GM19468 (cell line): Measurements from ENCODE around the gene CAV2.

Experiments
- ATAC-seq: cut with Tn5 transposase; IDR thresholded peaks from one replicate; pipeline ENCODE4 v1.9.1; 2021; ENCODE audit warnings: mild to moderate bottlenecking, moderate library complexity, moderate number of reproducible peaks; ENCODE audit not compliant: unreplicated experiment; ENCODE audit errors: extremely low read depth

CAV2 gene

DNA sequence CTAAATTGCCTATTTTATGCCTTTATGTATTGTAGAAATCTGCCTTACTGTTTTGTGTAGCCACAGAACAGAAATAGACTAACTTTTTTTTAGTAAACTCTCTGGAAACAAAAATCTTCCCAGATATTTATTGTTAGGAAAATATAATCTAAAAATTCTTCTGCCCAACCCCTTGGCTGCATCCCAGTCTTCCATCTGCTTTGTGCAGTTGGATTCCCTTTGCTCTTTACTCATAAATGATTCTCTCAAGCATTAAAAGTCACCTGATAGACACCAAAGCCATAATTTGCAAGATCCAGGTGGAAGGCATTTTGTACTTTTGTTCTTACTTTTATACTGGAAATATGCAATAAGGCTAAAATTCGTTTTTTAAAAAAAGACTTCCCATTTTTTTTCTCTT lies 6.1 kb upstream of the CAV2 start:
- no peak for ATAC-seq

DNA sequence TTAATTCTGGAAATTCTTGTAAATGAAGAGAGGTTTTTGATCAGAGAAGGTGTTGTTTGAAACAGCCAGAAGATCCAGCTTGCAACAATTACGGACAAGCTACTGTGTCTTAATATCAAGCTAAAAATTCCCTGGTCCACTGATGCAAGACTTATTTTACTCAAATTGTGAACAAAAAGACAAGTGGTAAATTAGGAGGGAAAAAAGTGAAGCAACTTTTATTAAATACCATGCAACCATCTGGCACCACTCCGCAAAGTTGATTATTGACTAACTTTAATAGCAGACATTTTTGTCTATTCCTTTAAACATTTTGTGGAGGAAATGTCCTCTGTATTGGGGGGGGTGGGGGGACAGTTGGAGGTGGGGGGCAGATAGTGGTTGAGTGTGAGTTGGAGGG lies 5.1 kb upstream of the CAV2 start:
- ATAC-seq: no peak

DNA sequence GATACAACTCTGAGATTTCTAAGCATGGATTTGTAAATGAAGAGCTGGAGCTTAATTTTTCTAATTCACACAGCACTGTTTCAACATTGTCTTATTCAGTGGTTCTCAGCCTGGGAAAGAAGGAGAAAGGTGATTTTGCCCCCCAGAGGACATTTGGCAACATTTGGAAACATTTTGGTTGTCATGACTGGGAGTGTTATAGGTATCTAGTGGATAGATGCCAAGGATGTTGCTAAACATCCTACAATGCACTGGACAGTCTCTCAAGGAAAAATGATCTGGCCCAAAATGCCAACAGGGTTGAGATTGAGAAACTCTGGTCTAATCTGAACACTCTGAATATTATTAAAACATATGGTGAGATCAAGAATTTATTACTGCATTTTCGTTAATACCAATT lies 3.8 kb upstream of the CAV2 start:
- ATAC-seq: no peak

DNA sequence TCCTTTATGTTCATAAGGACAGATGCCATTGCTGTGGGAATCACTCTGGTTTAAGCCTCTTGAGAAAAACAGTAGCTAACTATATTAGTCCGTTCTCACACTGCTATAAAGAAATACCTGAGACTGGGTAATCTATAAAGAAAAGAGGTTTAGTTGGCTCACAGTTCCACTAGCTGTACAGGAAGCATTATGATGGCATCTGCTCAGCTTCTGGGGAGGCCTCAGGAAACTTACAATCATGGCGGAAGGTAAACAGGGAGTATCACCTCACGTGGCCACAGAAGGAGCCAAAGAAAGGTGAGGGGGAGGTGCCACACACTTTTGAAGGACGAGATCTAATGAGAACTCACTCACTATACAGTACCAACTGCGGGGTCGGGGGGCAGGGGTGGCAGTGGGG lies 2.9 kb upstream of the CAV2 start:
- ATAC-seq: no peak

DNA sequence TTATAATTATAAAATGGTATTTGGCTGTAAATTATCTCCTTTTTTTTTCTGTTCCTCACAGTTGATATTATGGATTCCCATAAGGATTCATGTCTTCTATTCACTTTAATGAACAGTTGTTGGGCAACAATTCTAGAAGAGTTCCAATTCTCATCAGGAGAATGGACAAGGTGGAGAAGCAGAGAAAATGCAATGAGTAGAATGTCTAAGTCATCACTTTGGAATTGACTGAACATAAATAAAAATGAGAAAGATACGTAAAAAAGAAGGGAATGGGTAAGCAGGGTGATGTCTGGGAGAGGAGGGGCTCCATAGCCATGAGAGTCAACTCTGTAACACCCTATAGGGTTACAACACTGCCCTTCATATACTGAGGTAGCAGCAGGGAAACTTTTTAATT lies 1.8 kb upstream of the CAV2 start:
- no peak for ATAC-seq

DNA sequence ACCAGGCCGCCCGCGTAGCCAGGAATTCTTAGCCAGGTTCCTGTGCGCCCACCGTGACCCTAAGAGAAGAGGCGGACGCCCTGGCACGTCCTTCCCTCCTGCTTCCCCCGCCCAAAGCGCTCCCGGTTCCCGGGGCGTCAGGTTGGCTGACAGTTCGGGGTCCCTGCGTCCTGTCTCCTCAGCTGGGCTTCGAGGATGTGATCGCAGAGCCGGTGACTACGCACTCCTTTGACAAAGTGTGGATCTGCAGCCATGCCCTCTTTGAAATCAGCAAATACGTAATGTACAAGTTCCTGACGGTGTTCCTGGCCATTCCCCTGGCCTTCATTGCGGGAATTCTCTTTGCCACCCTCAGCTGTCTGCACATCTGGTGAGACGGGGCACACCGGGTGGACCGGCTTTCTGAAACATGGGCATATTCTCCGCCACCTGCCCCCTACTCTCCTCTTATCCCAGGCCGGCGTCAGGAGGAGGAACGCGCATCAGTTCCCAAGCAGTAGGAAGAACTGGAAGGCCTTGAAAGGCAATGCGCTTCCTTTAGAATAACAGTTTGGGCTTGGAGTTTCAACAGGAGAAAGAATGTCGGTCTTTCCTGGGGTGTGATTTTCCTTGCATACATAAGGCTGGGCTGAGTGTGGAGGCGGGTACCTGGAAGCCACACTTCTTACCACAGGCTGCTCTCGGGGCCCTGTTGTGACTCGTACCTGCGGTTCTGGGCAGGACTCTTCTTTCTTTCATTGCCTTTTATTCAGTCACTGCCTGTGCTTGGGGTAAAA lies 728 bp downstream of the CAV2 start:
- ATAC-seq: peak; percentile 9

DNA sequence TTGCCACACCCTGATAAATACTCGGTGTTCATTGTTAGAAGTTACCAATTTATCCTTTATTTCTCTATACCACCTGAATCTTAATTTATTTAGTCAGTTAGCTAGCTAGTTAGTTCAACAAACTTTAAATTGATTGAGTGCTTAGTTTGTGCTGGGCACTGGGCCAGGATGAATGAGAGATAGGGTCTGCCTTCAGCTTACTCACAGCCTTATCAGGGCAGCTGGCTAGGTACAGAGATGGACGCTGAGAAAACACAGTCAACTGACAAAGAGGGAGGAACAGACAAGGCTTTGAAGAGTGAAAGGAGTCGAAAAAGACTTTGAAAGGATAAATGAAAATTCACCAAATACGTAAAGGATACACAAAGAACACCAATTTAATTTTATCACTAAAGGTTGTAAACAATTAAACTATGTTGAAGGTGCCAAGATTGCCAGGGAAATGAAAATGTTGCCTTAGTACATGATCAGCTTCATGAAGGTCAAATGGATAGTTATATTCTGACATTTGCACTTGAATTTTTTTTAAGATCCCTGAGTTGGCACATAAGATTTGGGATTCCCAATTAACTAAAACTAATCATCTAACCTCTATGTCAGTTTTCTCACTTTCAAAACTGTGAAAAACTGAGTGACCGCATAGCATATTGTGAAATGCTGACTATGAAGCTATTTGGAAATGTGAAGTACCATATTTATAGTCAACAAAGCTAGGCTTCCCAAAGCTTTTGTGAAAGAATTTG lies 2.1 kb downstream of the CAV2 start:
- no peak for ATAC-seq

DNA sequence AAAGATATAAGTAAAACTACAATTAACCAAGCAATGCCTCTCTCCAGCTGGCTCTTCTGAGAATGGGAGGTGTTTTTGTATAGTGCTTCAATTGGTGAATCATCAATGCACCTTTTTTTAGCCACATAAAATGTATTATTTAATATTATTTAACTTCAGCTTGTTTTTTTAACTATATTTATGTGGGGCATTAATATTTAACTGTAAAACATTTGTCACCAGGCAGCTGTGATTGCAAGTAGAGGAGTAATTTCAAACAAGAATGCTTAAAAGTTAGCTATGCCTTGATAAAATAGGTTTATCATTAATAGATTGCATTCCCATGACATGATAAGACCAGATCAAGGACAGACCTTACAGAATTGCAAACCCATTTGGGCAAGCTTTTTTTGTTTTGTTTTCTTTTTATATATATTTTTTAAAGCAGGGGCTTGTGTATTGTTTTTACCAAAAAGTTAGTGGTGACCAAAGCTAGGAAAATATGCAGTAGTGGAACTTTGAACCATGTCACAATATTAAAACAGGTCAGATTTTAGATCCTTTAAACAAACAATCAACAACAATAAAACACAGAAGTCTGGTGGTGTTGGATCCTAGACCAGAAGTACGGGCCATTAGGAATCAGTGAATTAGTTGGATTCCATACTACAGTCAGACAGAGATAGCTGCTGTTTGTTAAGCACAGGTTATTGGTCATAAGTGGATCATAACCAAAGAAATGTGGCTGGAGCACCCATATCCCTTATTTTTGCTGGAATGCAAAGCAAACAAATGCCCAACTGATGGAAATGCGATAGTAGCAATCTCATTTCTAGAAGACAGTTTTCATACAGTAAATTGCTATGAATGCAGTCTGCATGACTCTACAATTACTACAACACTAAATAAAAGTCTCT lies 2.9 kb downstream of the CAV2 start:
- ATAC-seq: no peak

DNA sequence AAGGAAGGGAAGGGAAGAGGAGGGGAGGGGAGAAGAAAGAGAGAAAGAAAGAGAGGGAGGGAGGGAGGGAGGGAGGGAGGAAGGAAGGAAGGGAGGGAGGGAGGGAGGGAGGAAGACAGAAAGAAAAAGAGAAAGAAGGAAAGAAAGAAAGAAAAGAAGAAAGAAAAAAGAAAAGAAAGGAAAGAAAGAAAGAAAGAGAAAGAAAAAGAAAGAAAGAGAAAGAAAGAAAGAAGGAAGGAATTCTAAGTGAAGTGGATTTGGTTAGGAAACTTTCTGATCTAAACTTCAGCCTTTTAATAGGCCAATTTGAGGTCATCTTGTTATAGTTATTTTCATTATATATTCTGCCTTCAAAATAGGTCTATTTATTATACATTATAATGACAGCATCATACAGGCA lies 4.3 kb downstream of the CAV2 start:
- no peak for ATAC-seq

DNA sequence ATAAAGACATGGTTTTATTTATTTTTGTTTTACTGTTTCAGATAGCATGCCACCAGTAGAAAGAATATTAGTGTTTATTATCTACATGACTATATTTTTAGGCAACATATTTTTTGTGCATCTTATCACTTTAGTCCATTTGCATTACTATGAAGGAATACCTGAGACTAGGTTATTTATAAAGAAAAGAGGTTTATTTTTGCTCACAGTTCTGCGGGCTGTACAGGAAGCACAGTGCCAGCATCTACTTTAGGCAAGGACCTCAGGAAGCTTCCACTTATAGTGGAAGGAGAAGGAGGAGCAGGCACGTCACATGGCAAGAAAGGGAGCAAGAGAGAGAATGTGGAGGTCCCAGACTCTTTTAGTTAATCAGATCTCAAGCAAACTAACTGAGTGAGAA lies 5.7 kb downstream of the CAV2 start:
- ATAC-seq: no peak

DNA sequence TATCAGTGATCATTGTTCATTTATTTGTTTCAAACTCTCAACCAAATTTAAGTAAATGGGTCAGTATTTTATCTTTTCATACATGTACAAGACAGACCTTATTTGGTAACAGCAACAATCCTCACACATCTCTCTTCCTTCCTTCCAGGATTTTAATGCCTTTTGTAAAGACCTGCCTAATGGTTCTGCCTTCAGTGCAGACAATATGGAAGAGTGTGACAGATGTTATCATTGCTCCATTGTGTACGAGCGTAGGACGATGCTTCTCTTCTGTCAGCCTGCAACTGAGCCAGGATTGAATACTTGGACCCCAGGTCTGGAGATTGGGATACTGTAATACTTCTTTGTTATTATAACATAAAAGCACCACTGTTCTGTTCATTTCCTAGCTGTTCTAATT lies 6.3 kb downstream of the CAV2 start:
- no peak for ATAC-seq

DNA sequence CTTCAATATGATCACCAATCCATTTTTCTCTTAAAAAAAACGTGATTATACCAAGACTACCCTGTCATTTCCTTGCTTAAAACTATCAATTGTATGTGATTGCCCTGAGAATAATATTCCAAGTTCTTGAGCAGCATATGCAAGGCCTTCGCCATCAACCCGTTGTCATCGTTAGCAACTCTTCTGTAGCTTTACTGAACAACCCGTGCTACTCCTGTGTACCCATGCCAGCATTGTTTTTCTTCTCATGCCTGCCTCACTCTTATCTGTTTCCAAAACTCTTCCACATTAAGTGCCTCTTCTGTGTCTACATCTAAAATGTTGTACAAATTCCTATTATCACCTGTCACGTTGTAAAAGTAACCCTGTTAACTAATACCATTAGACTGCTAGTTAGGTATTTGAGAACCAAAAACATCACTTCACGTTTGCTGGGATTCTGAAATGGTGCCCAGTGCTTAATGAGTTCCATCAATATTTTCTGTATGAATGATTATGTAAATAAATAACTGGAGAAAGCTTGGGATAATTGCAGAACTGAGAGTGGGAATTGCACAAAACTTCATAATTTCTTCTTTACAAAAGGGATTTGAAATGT lies 10.5 kb downstream of the CAV2 start:
- no peak for ATAC-seq

DNA sequence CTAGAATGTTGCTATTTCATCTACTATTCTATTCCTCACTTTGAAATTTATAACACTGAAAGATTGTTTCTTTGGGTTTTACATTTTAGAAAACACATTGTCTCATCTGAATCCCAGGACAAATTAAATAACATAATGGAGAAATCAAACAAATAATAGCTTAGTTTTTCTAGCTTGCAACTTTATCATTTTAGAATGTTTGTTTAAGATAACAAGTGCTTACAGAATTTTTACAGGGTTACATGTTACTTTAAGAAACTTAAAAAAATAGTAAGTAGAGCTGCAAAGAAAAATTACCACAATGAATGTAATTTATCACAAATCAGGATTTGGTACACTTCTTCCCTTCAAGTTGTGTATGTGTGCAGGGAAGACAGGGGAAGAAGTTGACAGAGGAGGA lies 11.3 kb downstream of the CAV2 start:
- no peak for ATAC-seq

DNA sequence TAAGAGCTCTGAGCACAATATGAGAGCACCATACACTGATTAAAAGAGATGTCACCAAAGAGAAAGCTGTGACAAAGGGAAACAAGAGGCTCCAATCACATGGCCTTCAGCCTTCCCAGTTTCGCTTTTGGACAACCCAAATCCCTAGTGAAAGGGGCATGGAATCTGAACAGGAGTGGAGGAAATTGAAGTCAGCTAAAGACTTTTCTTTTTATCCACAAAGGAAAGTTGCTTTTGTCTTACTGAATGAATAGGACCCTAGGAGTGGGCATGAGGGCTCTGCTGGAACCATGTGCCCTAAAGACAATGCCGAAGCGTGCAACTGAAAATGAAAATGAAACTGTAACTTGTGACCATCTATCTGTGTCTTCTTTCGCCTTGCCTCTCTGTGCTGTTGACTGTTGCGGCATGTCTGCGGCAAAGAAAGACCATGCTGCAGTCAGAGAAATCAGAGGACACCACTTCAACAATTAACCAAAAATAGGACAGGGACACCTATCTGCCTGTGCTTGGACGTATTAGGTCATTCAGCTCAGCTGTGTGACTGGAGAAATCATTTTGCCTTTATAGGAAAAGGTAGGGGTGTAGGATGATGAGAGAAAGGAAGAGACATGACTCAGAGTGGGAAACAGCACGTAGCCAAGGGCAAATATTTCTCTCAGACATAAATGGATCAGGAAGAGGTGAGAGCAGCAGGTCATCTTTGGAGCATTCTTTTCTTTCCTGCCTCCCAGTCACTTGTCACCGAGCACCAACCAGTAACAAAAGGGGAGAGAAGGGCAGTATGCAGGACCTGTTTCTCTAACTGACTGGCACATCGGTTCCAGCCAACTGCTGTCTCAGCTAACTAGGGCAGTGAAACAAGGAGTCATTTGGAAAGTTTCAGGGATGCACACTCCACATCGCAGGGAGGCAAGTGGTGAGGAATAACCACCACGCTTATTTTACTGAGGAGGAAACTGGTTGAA lies 12.3 kb downstream of the CAV2 start:
- ATAC-seq: peak; percentile 99

DNA sequence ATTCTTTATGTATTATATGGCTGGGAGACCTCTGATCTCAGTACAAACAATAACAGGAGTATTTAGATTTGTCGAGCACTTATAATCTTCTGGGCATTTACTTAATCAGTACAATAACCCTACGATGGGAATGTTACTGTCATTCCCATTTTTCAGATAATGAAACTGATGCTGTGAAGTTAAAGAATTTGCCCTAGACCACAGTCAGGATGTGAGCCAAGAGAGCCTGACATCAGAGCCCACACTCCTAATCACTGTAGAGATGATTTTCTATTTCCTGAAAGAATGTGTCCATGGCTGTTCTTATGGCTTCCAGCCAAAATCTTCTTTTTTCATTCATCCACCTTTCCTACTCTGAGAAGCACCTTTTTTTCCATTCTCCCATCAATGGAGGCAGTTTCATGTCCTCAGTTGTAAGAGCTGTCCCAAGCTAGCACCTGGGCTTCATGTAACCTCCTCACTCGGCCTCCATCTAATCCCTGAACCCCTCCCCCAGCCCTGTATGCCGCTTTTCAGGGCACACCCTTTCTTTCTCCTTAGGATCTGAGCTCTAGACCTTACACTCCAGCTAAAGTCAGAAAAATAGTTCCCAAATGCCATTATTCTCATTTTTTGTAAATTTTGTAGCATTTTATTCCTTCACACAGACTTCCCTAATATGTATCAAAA lies 13.1 kb downstream of the CAV2 start:
- no peak for ATAC-seq

DNA sequence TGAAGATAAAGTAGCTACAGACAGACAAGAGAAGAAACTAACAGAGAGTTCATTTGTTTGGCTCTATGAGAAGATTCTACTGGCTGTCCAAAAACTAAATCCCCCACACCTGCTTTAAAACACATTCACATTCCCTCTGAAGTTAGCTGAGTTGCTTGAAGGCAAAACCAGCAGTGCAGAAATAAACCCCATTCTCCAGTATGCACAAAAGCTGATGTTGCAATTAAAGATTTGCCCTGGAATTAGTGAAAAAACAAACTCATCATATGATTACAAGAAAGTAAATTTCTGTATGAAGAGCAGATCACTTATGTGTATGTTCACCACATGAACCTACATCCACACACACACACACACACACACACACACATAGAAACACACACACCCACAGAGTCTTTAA lies 16.0 kb downstream of the CAV2 start:
- ATAC-seq: no peak

DNA sequence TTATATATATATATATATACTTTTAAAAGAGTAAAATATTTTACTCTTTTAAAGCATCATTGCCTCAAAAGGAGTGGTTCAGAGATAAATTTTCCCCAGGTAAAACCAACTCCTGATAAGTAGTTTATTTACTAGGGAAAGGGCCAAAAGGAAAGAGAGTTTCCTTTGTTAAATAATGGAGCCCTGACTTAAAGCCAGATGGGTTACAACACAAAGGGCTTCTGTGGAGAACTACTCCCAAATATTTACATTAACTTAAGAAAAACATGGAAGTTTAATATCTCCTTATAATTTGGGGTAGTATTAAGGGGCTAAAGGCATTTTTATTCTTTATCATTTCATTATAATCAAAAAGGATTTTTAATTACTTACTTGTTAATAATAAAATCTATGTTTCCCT lies 16.8 kb downstream of the CAV2 start:
- ATAC-seq: no peak

DNA sequence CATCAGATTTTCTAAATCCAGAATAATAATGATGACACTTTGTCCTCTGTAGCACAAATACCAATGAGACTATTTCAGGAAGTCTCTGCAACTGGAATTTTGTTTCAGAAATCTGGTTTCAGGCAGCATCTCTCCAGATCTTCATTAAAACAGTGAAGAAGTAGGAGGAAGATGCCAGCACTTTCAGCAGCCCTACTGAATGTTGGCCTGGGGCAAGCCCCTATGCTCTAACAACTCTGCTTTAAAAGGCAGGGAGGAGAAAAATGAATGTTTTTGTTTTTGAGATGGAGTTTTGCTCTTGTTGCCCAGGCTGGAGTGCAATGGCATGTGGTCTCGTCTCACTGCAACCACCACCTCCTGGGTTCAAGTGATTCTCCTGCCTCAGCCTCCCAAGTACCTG lies 18.1 kb downstream of the CAV2 start:
- no peak for ATAC-seq

DNA sequence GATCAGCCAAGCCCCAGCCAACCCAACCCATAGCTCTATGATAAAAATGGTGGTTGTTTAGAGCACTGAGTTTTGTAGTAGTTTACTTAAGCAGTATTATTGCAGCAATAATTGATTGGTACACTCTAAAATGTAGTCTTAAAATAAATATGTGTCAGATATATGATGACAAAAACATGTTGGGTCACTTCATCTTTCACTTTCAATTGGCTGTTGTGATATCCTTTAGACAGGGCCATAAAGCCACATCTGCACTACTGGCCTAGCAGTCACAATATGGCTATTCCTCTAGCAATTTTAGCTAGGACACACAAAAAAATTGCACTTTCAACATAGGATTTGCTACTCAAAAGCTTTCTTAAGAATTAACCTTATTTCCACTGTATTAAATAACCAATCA lies 19.4 kb downstream of the CAV2 start:
- no peak for ATAC-seq
